B cell (primary cell): ENCODE data around the gene NIPBL. TPM values are rescaled to one million over a fixed set of nuclear protein-coding genes. Genes with fewer than 3 reads are reported as not detected.

Source experiments
- ATAC-seq: fragments of 200-7000 bp; cut with Tn5 transposase; one replicate; pipeline ENCODE4 v1.10.0; 2021; ENCODE audit warnings: low read depth, mild to moderate bottlenecking, moderate number of reproducible peaks, moderate library complexity
- CTCF ChIA-PET: fragments of 350-600 bp; sonication (Branson Sonifier 250); formaldehyde crosslinking; loops from one replicate; lab custom pipeline; 2021; ENCODE audit warnings: antibody characterized with exemption, inconsistent platforms; lab: Charles Lee
- POLR2A ChIA-PET: fragments of 350-600 bp; sonication (Branson Sonifier 250); formaldehyde crosslinking; loops from one replicate; lab custom pipeline; 2021; ENCODE audit warnings: antibody characterized with exemption; lab: Charles Lee
- DNase-seq: peaks from one replicate; pipeline ENCODE4 v3.0.0; 2013
- H2AFZ ChIP-seq: 2 replicates; pipeline ENCODE4 v1.6.1; 2012; ENCODE audit warnings: mild to moderate bottlenecking, low read depth, low read length; ENCODE audit not compliant: insufficient read depth, poor library complexity, severe bottlenecking
- H3K27ac ChIP-seq, 2 donors: 1 replicate in 1 of 2; 2 replicates in 1 of 2; pipeline ENCODE4 v1.5.1; 2012 to 2013; ENCODE audit warnings: low read length in 2 of 2, mild to moderate bottlenecking in 2 of 2, moderate library complexity in 1 of 2
- H3K27me3 ChIP-seq, 4 experiments: fragments of 200-600 bp in 1 of 4; sonication (generic) in 1 of 4; replicated peaks in 1 of 4; 1 replicate in 2 of 4; 2 replicates in 2 of 4; pipeline versions ENCODE4 v1.6.1 to v1.7.0; 2013 to 2016; ENCODE audit warnings: low read length in 3 of 4, mild to moderate bottlenecking in 2 of 4, mixed read lengths in 1 of 4, moderate library complexity in 1 of 4; ENCODE audit not compliant: insufficient read depth in 4 of 4, control insufficient read depth in 3 of 4; ENCODE audit errors: control extremely low read depth in 1 of 4
- H3K36me3 ChIP-seq, 2 experiments: replicated peaks in 1 of 2; 1 replicate in 1 of 2; 2 replicates in 1 of 2; pipeline versions ENCODE4 v1.6.1 to v1.7.1; 2013; ENCODE audit warnings: low read length in 1 of 2; ENCODE audit not compliant: insufficient read depth in 2 of 2, control insufficient read depth in 1 of 2; ENCODE audit errors: control extremely low read depth in 1 of 2, extremely low read depth in 1 of 2
- H3K4me1 ChIP-seq, 2 donors: fragments of 200-600 bp in 1 of 2; sonication (generic) in 1 of 2; 1 replicate in 1 of 2; 2 replicates in 1 of 2; pipeline versions ENCODE4 v1.5.1 to v1.6.1; 2013 to 2017; ENCODE audit warnings: low read length in 2 of 2; ENCODE audit not compliant: control insufficient read depth in 2 of 2, insufficient read depth in 2 of 2
- H3K4me2 ChIP-seq: replicated peaks from 2 replicates; pipeline ENCODE3; 2012; ENCODE audit warnings: mild to moderate bottlenecking, low read depth, low read length; ENCODE audit not compliant: poor library complexity, severe bottlenecking
- H3K4me3 ChIP-seq, 5 experiments: fragments of 200-600 bp in 1 of 5; sonication (generic) in 1 of 5; 1 replicate in 3 of 5; 2 replicates in 2 of 5; pipeline versions ENCODE4 v1.5.1 to v1.7.0; 2011 to 2016; ENCODE audit warnings: low read length in 4 of 5, mild to moderate bottlenecking in 4 of 5, low read depth in 2 of 5, control low read depth in 1 of 5, moderate library complexity in 1 of 5; ENCODE audit not compliant: insufficient read depth in 1 of 5; ENCODE audit errors: control extremely low read depth in 1 of 5, extremely low read depth in 1 of 5
- H3K79me2 ChIP-seq: fragments of 200-600 bp; sonication (generic); one replicate; pipeline ENCODE4 v1.6.0; 2016; ENCODE audit warnings: low read length; ENCODE audit not compliant: control insufficient read depth, insufficient read depth
- H3K9ac ChIP-seq: fragments of 200-600 bp; sonication (generic); 2 replicates; pipeline ENCODE4 v1.6.1; 2017; ENCODE audit warnings: mild to moderate bottlenecking, low read length, moderate library complexity
- H3K9me3 ChIP-seq, 3 donors: one replicate each; pipeline versions ENCODE4 v1.6.1 to v1.7.1; 2013; ENCODE audit warnings: low read length in 2 of 3; ENCODE audit not compliant: control insufficient read depth in 2 of 3, insufficient read depth in 1 of 3; ENCODE audit errors: control extremely low read depth in 1 of 3
- H4K20me1 ChIP-seq: 2 replicates; pipeline ENCODE4 v1.6.0; 2012; ENCODE audit warnings: mild to moderate bottlenecking, low read length; ENCODE audit not compliant: insufficient read depth, control insufficient read depth, poor library complexity, severe bottlenecking
- H3K27ac Mint-ChIP-seq: one replicate; pipeline ENCODE4 v1.8.0; 2021; ENCODE audit warnings: mixed read lengths
- H3K27me3 Mint-ChIP-seq: one replicate; pipeline ENCODE4 v1.8.0; 2021; ENCODE audit warnings: mixed read lengths
- H3K4me1 Mint-ChIP-seq: one replicate; pipeline ENCODE4 v1.8.0; 2021; ENCODE audit warnings: mixed read lengths
- H3K4me3 Mint-ChIP-seq: one replicate; pipeline ENCODE4 v1.8.0; 2021; ENCODE audit warnings: mixed read lengths
- H3K9me3 Mint-ChIP-seq: one replicate; pipeline ENCODE4 v1.8.0; 2022; ENCODE audit warnings: mixed read lengths; ENCODE audit not compliant: insufficient read depth
- EZH2 ChIP-seq: IDR thresholded peaks from 2 replicates; pipeline ENCODE4 v1.6.1; 2012; ENCODE audit warnings: borderline replicate concordance, low read depth, mild to moderate bottlenecking, moderate library complexity, low read length; ENCODE audit not compliant: insufficient read depth, poor library complexity, severe bottlenecking
- WGBS: methylation state at CpG from one replicate; pipeline ENCODE4 v1.1.5; 2013; ENCODE audit warnings: missing lambda C conversion rate; ENCODE audit not compliant: insufficient coverage; 5-methylcytosine and 5-hydroxymethylcytosine counted together
- intact Hi-C: fragments of 100-400 bp; cut with micrococcal nuclease; formaldehyde crosslinking; loops from one replicate; pipeline ENCODE4 v1.10.0; 2022
- polyA plus RNA-seq: library from polyadenylated mRNA; depleted of rRNA; stranded (reverse); fragments of >200 nt; gene quantifications from 2 replicates; pipeline ENCODE4 v1.2.3, GENCODE V29; 2012
- total RNA-seq, 2 donors: library from RNA; stranded (reverse); fragments of 120-200 nt in 1 of 2; gene quantifications; 1 replicate in 1 of 2; 2 replicates in 1 of 2; pipeline versions ENCODE4 v1.2.3 to v1.2.4, GENCODE V29; 2013 to 2022
- TF ChIP-seq, protein P1 (sequence below): fragments of 200-600 bp; IDR thresholded peaks from one replicate; pipeline ENCODE4 v1.8.0; 2022; ENCODE audit warnings: antibody characterized with exemption, mild to moderate bottlenecking

The NIPBL gene
- total and polyA plus RNA-seq, 2 donors (not counting 1 experiment from before 2014, with no cell fraction given), result 24.7 to 112 TPM

DNA sequence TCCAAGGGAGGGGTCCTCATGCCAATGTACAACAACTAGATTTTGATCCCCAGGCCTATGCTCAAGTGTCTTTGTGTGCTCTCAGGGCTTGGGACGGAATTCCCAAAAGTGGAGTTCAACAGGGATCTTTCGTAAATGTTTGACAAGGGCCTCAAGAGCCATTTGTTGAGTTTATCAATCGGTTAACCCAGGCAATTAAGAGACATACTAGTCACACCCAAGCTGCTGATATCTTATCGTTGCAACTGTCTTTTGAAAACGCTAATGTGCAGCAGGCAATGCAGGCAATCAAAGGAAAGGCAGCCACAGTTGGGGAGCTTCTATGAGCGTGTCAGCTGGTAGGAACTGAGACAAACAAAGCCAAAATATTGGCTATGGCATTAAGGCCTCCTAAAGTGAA lies 211.4 kb downstream of the NIPBL start:
- POLR2A ChIA-PET, result no interaction called here
- Histone ChIP-seq H3K79me2 (no peaks in the 10 kb centered on the region), H3K9ac (no peak overlapping the region), H4K20me1 (no peaks in the 10 kb centered on the region), H3K4me1 (no peaks in the 10 kb centered on the region), H3K36me3 (peaks cover 0 to 2% of the 10 kb centered on the region in 2 experiments), H3K4me2 (no peak overlapping the region), H3K9me3 (peaks cover 0 to 3% (median 0%) of the 10 kb centered on the region in 3 donors), H3K4me3 (no peak overlapping the region), H3K27me3 (no peaks in the 10 kb centered on the region), H3K27ac (no peak overlapping the region), H2AFZ (no peak overlapping the region)
- DNase-seq (no peak), ATAC-seq (no peak)
- intact Hi-C loops, result no loop called here
- no peak overlapping the region for H3K27ac Mint-ChIP-seq
- no peak overlapping the region for H3K4me3 Mint-ChIP-seq
- H3K4me1 Mint-ChIP-seq, result no peaks in the 10 kb centered on the region
- H3K27me3 Mint-ChIP-seq, result no peaks in the 10 kb centered on the region
- no peak for TF ChIP-seq EZH2
- CTCF ChIA-PET, result no interaction called here
- H3K9me3 Mint-ChIP-seq, result peaks cover 3% of the 10 kb centered on the region
- 99% methylated on average over 6 of the region's 6 CpGs for WGBS

DNA sequence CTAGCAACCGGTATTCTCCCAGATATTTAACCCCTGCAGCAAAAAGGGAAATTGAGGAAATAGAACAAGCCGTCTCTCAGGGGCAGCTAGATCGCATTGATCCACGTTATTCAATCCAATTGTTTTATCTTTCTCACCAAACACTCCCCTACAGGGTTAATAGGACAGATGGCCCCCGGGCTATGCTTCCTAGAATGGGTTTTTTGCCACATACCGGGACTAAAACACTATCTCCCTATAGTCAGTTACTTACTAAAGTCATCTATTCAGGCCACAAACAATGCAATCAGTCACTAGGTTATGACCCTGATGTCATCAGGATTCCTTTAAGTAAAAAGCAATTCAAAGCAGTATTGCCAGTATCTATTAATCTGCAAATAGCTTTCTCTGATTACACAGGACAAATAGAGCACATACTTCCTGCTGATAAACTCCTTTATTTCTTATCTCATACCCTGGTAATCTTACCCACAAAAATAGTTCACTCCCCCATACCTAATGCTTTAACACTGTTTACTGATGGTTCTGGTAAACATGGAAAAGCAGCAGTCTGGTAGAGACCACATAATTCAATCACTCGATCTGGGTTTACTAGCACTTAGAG lies 213.7 kb downstream of the NIPBL start:
- Histone ChIP-seq H3K9ac (no peak overlapping the region), H3K4me2 (no peak overlapping the region), H2AFZ (no peak overlapping the region), H3K4me3 (no peak overlapping the region), H3K36me3 (peaks cover 0 to 2% of the 10 kb centered on the region in 2 experiments), H4K20me1 (no peaks in the 10 kb centered on the region), H3K79me2 (no peaks in the 10 kb centered on the region), H3K27me3 (no peaks in the 10 kb centered on the region), H3K4me1 (no peaks in the 10 kb centered on the region), H3K9me3 (peaks cover 0 to 5% (median 0%) of the 10 kb centered on the region in 3 donors), H3K27ac (no peak overlapping the region)
- intact Hi-C loops, result no loop called here
- Mint-ChIP-seq H3K27ac (no peak overlapping the region), H3K4me3 (no peak overlapping the region), H3K9me3 (peaks cover 3% of the 10 kb centered on the region), H3K4me1 (no peaks in the 10 kb centered on the region), H3K27me3 (no peaks in the 10 kb centered on the region)
- DNase-seq (no peak), ATAC-seq (no peak)
- POLR2A ChIA-PET, result no interaction called here
- WGBS, result 90% methylated on average over 6 of the region's 7 CpGs
- CTCF ChIA-PET, result no interaction called here
- TF ChIP-seq EZH2, result no peak
- TF ChIP-seq, protein P1, sequence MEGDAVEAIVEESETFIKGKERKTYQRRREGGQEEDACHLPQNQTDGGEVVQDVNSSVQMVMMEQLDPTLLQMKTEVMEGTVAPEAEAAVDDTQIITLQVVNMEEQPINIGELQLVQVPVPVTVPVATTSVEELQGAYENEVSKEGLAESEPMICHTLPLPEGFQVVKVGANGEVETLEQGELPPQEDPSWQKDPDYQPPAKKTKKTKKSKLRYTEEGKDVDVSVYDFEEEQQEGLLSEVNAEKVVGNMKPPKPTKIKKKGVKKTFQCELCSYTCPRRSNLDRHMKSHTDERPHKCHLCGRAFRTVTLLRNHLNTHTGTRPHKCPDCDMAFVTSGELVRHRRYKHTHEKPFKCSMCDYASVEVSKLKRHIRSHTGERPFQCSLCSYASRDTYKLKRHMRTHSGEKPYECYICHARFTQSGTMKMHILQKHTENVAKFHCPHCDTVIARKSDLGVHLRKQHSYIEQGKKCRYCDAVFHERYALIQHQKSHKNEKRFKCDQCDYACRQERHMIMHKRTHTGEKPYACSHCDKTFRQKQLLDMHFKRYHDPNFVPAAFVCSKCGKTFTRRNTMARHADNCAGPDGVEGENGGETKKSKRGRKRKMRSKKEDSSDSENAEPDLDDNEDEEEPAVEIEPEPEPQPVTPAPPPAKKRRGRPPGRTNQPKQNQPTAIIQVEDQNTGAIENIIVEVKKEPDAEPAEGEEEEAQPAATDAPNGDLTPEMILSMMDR, result no peak
